Type B pancreatic cell (in vitro differentiated cells): ENCODE measurements around the gene RAB20. TPM values are rescaled to one million over a fixed set of nuclear protein-coding genes. Genes with fewer than 3 reads are reported as not detected.

Experiments
- DNase-seq: peaks from one replicate; pipeline ENCODE4 v3.0.0; 2021; ENCODE audit warnings: mixed read lengths; ENCODE audit not compliant: unreplicated experiment; ENCODE audit errors: extremely low spot score
- H3K27ac Mint-ChIP-seq: 2 replicates; pipeline ENCODE4 v1.8.0; 2021; ENCODE audit warnings: mild to moderate bottlenecking, mixed read lengths
- H3K27me3 Mint-ChIP-seq: 2 replicates; pipeline ENCODE4 v1.8.0; 2021; ENCODE audit warnings: mixed read lengths
- H3K36me3 Mint-ChIP-seq: 2 replicates; pipeline ENCODE4 v1.8.0; 2021; ENCODE audit warnings: mixed read lengths
- H3K4me1 Mint-ChIP-seq: one replicate; pipeline ENCODE4 v1.8.0; 2021; ENCODE audit warnings: mixed read lengths; ENCODE audit not compliant: unreplicated experiment
- H3K4me3 Mint-ChIP-seq: 2 replicates; pipeline ENCODE4 v1.8.0; 2021; ENCODE audit warnings: mild to moderate bottlenecking, mixed read lengths
- H3K9me3 Mint-ChIP-seq: 2 replicates; pipeline ENCODE4 v1.8.0; 2021; ENCODE audit warnings: mixed read lengths
- CTCF ChIP-seq: fragments of 200-600 bp; sonication (generic); conservative IDR thresholded peaks from 2 replicates; pipeline ENCODE4 v1.5.0; 2021; ENCODE audit warnings: antibody characterized with exemption, mild to moderate bottlenecking
- total RNA-seq: library from RNA; stranded (reverse); gene quantifications from 2 replicates; pipeline ENCODE4 v1.2.1, GENCODE V29; 2021; ENCODE audit warnings: low replicate concordance

Gene RAB20
- total RNA-seq, 1 donor from 2014 or later: 6.4 TPM

GRCh38 chr13:110518226-110518525 lies 43.3 kb downstream of the RAB20 start:
- no peaks in the 10 kb centered on the region for H3K27me3 Mint-ChIP-seq
- H3K4me3 Mint-ChIP-seq: no peak overlapping the region
- DNase-seq: no peak
- H3K4me1 Mint-ChIP-seq: no peaks in the 10 kb centered on the region
- H3K27ac Mint-ChIP-seq: no peak overlapping the region
- peaks cover 3% of the 10 kb centered on the region for H3K36me3 Mint-ChIP-seq
- TF ChIP-seq CTCF: no peak
- H3K9me3 Mint-ChIP-seq: no peaks in the 10 kb centered on the region

- DNase-seq: no peak
- no peaks in the 10 kb centered on the region for H3K27me3 Mint-ChIP-seq
- H3K9me3 Mint-ChIP-seq: no peaks in the 10 kb centered on the region
- no peak for TF ChIP-seq CTCF
- no peak overlapping the region for H3K27ac Mint-ChIP-seq
- H3K4me1 Mint-ChIP-seq: no peaks in the 10 kb centered on the region
- no peak overlapping the region for H3K4me3 Mint-ChIP-seq
- peaks cover 3% of the 10 kb centered on the region for H3K36me3 Mint-ChIP-seq
Observed at GRCh38 chr13:110517505-110518225, 43.9 kb downstream of the RAB20 start.

- H3K27me3 Mint-ChIP-seq: no peaks in the 10 kb centered on the region
Observed at GRCh38 chr13:110516500-110516899, 45.0 kb downstream of the RAB20 start.

GRCh38 chr13:110512198-110512740 lies 49.3 kb downstream of the RAB20 start:
- Mint-ChIP-seq H3K36me3 (peaks cover 6% of the 10 kb centered on the region), H3K27me3 (no peaks in the 10 kb centered on the region), H3K4me1 (peaks cover 11% of the 10 kb centered on the region), H3K27ac (no peak overlapping the region), H3K4me3 (no peak overlapping the region), H3K9me3 (no peaks in the 10 kb centered on the region)
- TF ChIP-seq CTCF: no peak
- DNase-seq: no peak

More at GRCh38 chr13:110516500-110516899, 45.0 kb downstream of the RAB20 start:
- Mint-ChIP-seq H3K27ac (no peak overlapping the region), H3K36me3 (peaks cover 6% of the 10 kb centered on the region), H3K4me1 (no peaks in the 10 kb centered on the region), H3K4me3 (no peak overlapping the region), H3K9me3 (no peaks in the 10 kb centered on the region)
- DNase-seq: no peak
- TF ChIP-seq CTCF: no peak

- no peak overlapping the region for H3K4me3 Mint-ChIP-seq
- no peak for TF ChIP-seq CTCF
- no peak for DNase-seq
- peaks cover 11% of the 10 kb centered on the region for H3K4me1 Mint-ChIP-seq
- H3K27ac Mint-ChIP-seq: no peak overlapping the region
- no peaks in the 10 kb centered on the region for H3K9me3 Mint-ChIP-seq
- peaks cover 6% of the 10 kb centered on the region for H3K36me3 Mint-ChIP-seq
- H3K27me3 Mint-ChIP-seq: no peaks in the 10 kb centered on the region
Observed at GRCh38 chr13:110511509-110512181, 49.9 kb downstream of the RAB20 start.
